H9 (cell line): ENCODE results near the gene EXOSC2. TPM values are rescaled to one million over a fixed set of nuclear protein-coding genes. Genes with fewer than 3 reads are reported as not detected.

Experiments used
- DNase-seq: peaks from one replicate; pipeline ENCODE4 v3.0.0-alpha.2; 2017
- H2AFZ ChIP-seq: one replicate; pipeline ENCODE4 v1.6.1; 2013; ENCODE audit warnings: mild to moderate bottlenecking, low read length, control low read depth, moderate library complexity
- H2AK5ac ChIP-seq: 2 replicates; pipeline ENCODE4 v1.6.1; 2013; ENCODE audit warnings: low read length, control low read depth, mixed read lengths; ENCODE audit not compliant: insufficient read length
- H2BK120ac ChIP-seq: one replicate; pipeline ENCODE4 v1.6.1; 2013; ENCODE audit warnings: low read depth, mild to moderate bottlenecking, low read length, control low read depth, inconsistent platforms; ENCODE audit not compliant: poor library complexity, severe bottlenecking
- H2BK12ac ChIP-seq: 2 replicates; pipeline ENCODE4 v1.6.1; 2013; ENCODE audit warnings: low read length, control low read depth, mixed read lengths, low read depth; ENCODE audit not compliant: insufficient read length
- H2BK15ac ChIP-seq: 2 replicates; pipeline ENCODE4 v1.6.1; 2013; ENCODE audit warnings: low read depth, low read length, control low read depth
- H2BK20ac ChIP-seq: one replicate; pipeline ENCODE4 v1.6.1; 2013; ENCODE audit warnings: low read depth, mild to moderate bottlenecking, low read length, control low read depth, inconsistent platforms; ENCODE audit not compliant: poor library complexity, severe bottlenecking
- H2BK5ac ChIP-seq: 2 replicates; pipeline ENCODE4 v1.6.1; 2013; ENCODE audit warnings: low read length, control low read depth, mixed read lengths; ENCODE audit not compliant: insufficient read length
- H3K14ac ChIP-seq: 2 replicates; pipeline ENCODE4 v1.6.1; 2013; ENCODE audit warnings: low read length, control low read depth; ENCODE audit not compliant: insufficient read depth
- H3K18ac ChIP-seq: 2 replicates; pipeline ENCODE4 v1.6.1; 2013; ENCODE audit warnings: low read depth, mild to moderate bottlenecking, mixed read lengths, low read length, control low read depth; ENCODE audit not compliant: insufficient read length
- H3K23ac ChIP-seq: 2 replicates; pipeline ENCODE4 v1.6.1; 2013; ENCODE audit warnings: low read length, control low read depth, mixed read lengths, low read depth; ENCODE audit not compliant: insufficient read length
- H3K23me2 ChIP-seq: 2 replicates; pipeline ENCODE4 v1.6.1; 2013; ENCODE audit warnings: low read depth, mild to moderate bottlenecking, mixed read lengths, low read length, control low read depth; ENCODE audit not compliant: insufficient read length, poor library complexity, severe bottlenecking
- H3K27ac ChIP-seq: 2 replicates; pipeline ENCODE4 v1.5.1; 2013; ENCODE audit warnings: low read length, control low read depth, mixed read lengths, low read depth; ENCODE audit not compliant: insufficient read length
- H3K27me3 ChIP-seq: 2 replicates; pipeline ENCODE4 v1.6.1; 2013; ENCODE audit warnings: low read length, control low read depth, inconsistent platforms; ENCODE audit not compliant: insufficient read depth
- H3K4ac ChIP-seq: 2 replicates; pipeline ENCODE4 v1.6.1; 2013; ENCODE audit warnings: low read depth, mild to moderate bottlenecking, control low read depth, inconsistent platforms, low read length, moderate library complexity
- H3K4me1 ChIP-seq: 2 replicates; pipeline ENCODE4 v1.6.1; 2013; ENCODE audit warnings: low read length, control low read depth, inconsistent platforms; ENCODE audit not compliant: insufficient read depth
- H3K4me2 ChIP-seq: 2 replicates; pipeline ENCODE4 v1.6.1; 2013; ENCODE audit warnings: low read length, control low read depth, mixed read lengths; ENCODE audit not compliant: insufficient read length, insufficient read depth
- H3K56ac ChIP-seq: 2 replicates; pipeline ENCODE4 v1.6.1; 2013; ENCODE audit warnings: low read depth, mild to moderate bottlenecking, mixed read lengths, low read length, control low read depth; ENCODE audit not compliant: insufficient read length
- H3K79me1 ChIP-seq: 2 replicates; pipeline ENCODE4 v1.6.1; 2013; ENCODE audit warnings: low read depth, mild to moderate bottlenecking, moderate library complexity, low read length, control low read depth, inconsistent platforms; ENCODE audit not compliant: insufficient read depth, poor library complexity, severe bottlenecking
- H3K79me2 ChIP-seq: 2 replicates; pipeline ENCODE4 v1.6.1; 2013; ENCODE audit warnings: low read length, control low read depth, inconsistent platforms; ENCODE audit not compliant: insufficient read depth
- H3K9ac ChIP-seq: 2 replicates; pipeline ENCODE4 v1.6.1; 2013; ENCODE audit warnings: low read length, control low read depth, mixed read lengths; ENCODE audit not compliant: insufficient read length; ENCODE audit errors: extremely low read depth
- H3K9me3 ChIP-seq: one replicate; pipeline ENCODE4 v1.6.1; 2013; ENCODE audit warnings: low read depth, low read length, inconsistent platforms; ENCODE audit not compliant: control insufficient read depth
- H3T11ph ChIP-seq: one replicate; pipeline ENCODE4 v1.6.1; 2013; ENCODE audit warnings: mild to moderate bottlenecking, low read length, control low read depth, inconsistent platforms
- H4K20me1 ChIP-seq: one replicate; pipeline ENCODE4 v1.6.1; 2013; ENCODE audit not compliant: control insufficient read depth, insufficient read length, insufficient read depth
- H4K5ac ChIP-seq: 2 replicates; pipeline ENCODE4 v1.6.1; 2013; ENCODE audit warnings: low read depth, mild to moderate bottlenecking, mixed read lengths, low read length, control low read depth; ENCODE audit not compliant: insufficient read length
- H4K8ac ChIP-seq: replicated peaks from 2 replicates; pipeline ENCODE4 v1.6.1; 2013; ENCODE audit warnings: low read length, control low read depth, mixed read lengths, low read depth; ENCODE audit not compliant: insufficient read length
- H4K91ac ChIP-seq: 2 replicates; pipeline ENCODE4 v1.6.1; 2013; ENCODE audit warnings: low read depth, mild to moderate bottlenecking, moderate library complexity, mixed read lengths, low read length, control low read depth; ENCODE audit not compliant: insufficient read length
- H3K27ac Mint-ChIP-seq, 3 experiments: 2 replicates in 2 of 3; 3 replicates in 1 of 3; pipeline ENCODE4 v1.8.0; 2020 to 2021; ENCODE audit warnings: mixed read lengths in 3 of 3, mild to moderate bottlenecking in 1 of 3, moderate library complexity in 1 of 3
- H3K27me3 Mint-ChIP-seq: 2 replicates; pipeline ENCODE4 v1.8.0; 2021; ENCODE audit warnings: low read depth, mild to moderate bottlenecking, moderate library complexity, mixed read lengths
- H3K36me3 Mint-ChIP-seq, 3 experiments: 2 replicates in 2 of 3; 3 replicates in 1 of 3; pipeline ENCODE4 v1.8.0; 2020 to 2021; ENCODE audit warnings: low read depth in 3 of 3, mixed read lengths in 3 of 3; ENCODE audit not compliant: insufficient read depth in 1 of 3
- H3K4me1 Mint-ChIP-seq, 2 experiments: 2 replicates each; pipeline ENCODE4 v1.8.0; 2020; ENCODE audit warnings: mixed read lengths in 2 of 2
- H3K4me3 Mint-ChIP-seq, 2 experiments: 2 replicates in 1 of 2; 3 replicates in 1 of 2; pipeline ENCODE4 v1.8.0; 2020 to 2021; ENCODE audit warnings: mild to moderate bottlenecking in 2 of 2, mixed read lengths in 2 of 2, moderate library complexity in 1 of 2
- H3K9me3 Mint-ChIP-seq, 2 experiments: 2 replicates in 1 of 2; 3 replicates in 1 of 2; pipeline ENCODE4 v1.8.0; 2020; ENCODE audit warnings: mild to moderate bottlenecking in 2 of 2, mixed read lengths in 2 of 2, moderate library complexity in 1 of 2
- WGBS: extraction: QIAGEN DNeasy Blood & Tissue Kit; methylation state at CpG from one replicate; pipeline ENCODE4 v1.1.7; 2013; ENCODE audit warnings: missing lambda C conversion rate, low lambda C conversion rate, mixed read lengths; ENCODE audit not compliant: insufficient read length; ENCODE audit errors: extremely low coverage; 5-methylcytosine and 5-hydroxymethylcytosine counted together
- total RNA-seq: library from RNA; stranded (reverse); gene quantifications from 2 replicates; pipeline ENCODE4 v1.2.1, GENCODE V29; 2021
- TF ChIP-seq, protein P1 (sequence below): fragments of 200-600 bp; sonication (generic); conservative IDR thresholded peaks from 3 replicates; pipeline ENCODE4 v1.8.0; 2021; ENCODE audit warnings: antibody characterized with exemption, mild to moderate bottlenecking

Gene EXOSC2
- total RNA-seq, 1 experiment from 2014 or later = 94.5 TPM

DNA sequence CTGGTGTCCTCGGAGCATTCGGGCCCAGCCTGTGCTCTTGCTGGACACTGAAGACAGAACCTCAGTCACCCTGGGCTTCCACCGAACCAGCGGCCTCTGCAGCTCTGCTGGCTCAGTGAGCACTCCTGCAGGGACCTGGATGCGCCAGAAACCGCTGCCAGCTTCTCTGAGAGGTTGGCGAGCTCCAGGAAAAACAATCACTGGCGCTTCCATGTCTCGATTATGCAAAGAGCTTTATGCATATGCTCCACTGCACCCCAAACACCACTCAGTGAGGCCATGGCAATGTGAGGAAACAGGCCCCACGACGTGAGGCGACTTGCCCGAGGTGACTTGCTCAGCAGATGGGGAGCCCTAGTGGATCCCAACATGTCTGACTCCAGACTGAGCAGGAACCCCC, 18.2 kb upstream of the EXOSC2 start:
- Histone ChIP-seq H3K23me2 (no peaks in the 10 kb centered on the region), H3K27ac (no peak overlapping the region), H4K8ac (no peak overlapping the region), H3K4ac (no peak overlapping the region), H3K27me3 (peaks cover 2% of the 10 kb centered on the region), H2BK5ac (no peak overlapping the region), H2BK120ac (no peak overlapping the region), H2AFZ (no peak overlapping the region), H3K9me3 (no peaks in the 10 kb centered on the region), H3K79me2 (no peaks in the 10 kb centered on the region), H2AK5ac (no peak overlapping the region), H3K56ac (no peak overlapping the region), H3K79me1 (no peaks in the 10 kb centered on the region), H3K4me1 (no peaks in the 10 kb centered on the region), H2BK20ac (no peak overlapping the region), H4K5ac (no peak overlapping the region), H3T11ph (no peak overlapping the region), H3K18ac (no peak overlapping the region), H3K23ac (no peak overlapping the region), H3K9ac (no peak overlapping the region), H3K14ac (no peak overlapping the region), H4K91ac (no peak overlapping the region), H2BK12ac (no peak overlapping the region), H2BK15ac (no peak overlapping the region), H3K4me2 (no peak overlapping the region), H4K20me1 (no peaks in the 10 kb centered on the region)
- TF ChIP-seq, protein P1, sequence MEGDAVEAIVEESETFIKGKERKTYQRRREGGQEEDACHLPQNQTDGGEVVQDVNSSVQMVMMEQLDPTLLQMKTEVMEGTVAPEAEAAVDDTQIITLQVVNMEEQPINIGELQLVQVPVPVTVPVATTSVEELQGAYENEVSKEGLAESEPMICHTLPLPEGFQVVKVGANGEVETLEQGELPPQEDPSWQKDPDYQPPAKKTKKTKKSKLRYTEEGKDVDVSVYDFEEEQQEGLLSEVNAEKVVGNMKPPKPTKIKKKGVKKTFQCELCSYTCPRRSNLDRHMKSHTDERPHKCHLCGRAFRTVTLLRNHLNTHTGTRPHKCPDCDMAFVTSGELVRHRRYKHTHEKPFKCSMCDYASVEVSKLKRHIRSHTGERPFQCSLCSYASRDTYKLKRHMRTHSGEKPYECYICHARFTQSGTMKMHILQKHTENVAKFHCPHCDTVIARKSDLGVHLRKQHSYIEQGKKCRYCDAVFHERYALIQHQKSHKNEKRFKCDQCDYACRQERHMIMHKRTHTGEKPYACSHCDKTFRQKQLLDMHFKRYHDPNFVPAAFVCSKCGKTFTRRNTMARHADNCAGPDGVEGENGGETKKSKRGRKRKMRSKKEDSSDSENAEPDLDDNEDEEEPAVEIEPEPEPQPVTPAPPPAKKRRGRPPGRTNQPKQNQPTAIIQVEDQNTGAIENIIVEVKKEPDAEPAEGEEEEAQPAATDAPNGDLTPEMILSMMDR = no peak
- Mint-ChIP-seq H3K27me3 (peaks cover 71% of the 10 kb centered on the region), H3K4me1 (no peaks in the 10 kb centered on the region), H3K27ac (no peak overlapping the region), H3K36me3 (no peaks in the 10 kb centered on the region), H3K4me3 (no peak overlapping the region), H3K9me3 (no peaks in the 10 kb centered on the region; a peak in 1 of 5 replicates)
- no CpG with 5 or more reads among the region's 13 CpGs for WGBS
- DNase-seq = no peak
